Keratinocyte (primary cell): Measurements from ENCODE around the gene RDH13.

Experiments
- CTCF ChIP-seq, 3 experiments: IDR thresholded peaks in 1 of 3; conservative IDR thresholded peaks in 1 of 3; optimal IDR thresholded peaks in 1 of 3; 2 replicates in 2 of 3; 3 replicates in 1 of 3; pipeline versions ENCODE3 to v1.5.1; 2011; ENCODE audit warnings: low read length in 3 of 3, mild to moderate bottlenecking in 3 of 3, moderate library complexity in 2 of 3, control low read depth in 1 of 3, inconsistent platforms in 1 of 3; ENCODE audit not compliant: insufficient read depth in 2 of 3; ENCODE audit errors: extremely low read depth in 1 of 3
- EZH2 ChIP-seq: IDR thresholded peaks from one replicate; pipeline ENCODE4 v1.6.1; 2012; ENCODE audit warnings: inconsistent platforms, mild to moderate bottlenecking, low read length, moderate library complexity

GRCh38 chr19:55044771-55045716 is 17.9 kb downstream of the RDH13 start:
- TF ChIP-seq CTCF (optimal IDR thresholded peaks at IDR 0.05 in 1 of 3, IDR thresholded peaks at IDR 0.05 in 1 of 3, conservative IDR thresholded peaks at IDR 0.05 in 1 of 3; ENCODE audit: extremely low read depth in 1 of 3, insufficient read depth in 2 of 3, low read length in 3 of 3) (no peak), EZH2 (no peak)
